ENCODE results near the gene SCNM1. TPM values are rescaled to one million over a fixed set of nuclear protein-coding genes. Genes with fewer than 3 reads are reported as not detected.
"Not testable (repeated sequence)": the region's sequence is repeated elsewhere in the genome, so short reads cannot be mapped to it uniquely, and the experiment has no call there.

SCNM1 gene
- total RNA-seq, 4 donors from 2014 or later = 18.7 to 32.0 (median 25.6) TPM

DNA sequence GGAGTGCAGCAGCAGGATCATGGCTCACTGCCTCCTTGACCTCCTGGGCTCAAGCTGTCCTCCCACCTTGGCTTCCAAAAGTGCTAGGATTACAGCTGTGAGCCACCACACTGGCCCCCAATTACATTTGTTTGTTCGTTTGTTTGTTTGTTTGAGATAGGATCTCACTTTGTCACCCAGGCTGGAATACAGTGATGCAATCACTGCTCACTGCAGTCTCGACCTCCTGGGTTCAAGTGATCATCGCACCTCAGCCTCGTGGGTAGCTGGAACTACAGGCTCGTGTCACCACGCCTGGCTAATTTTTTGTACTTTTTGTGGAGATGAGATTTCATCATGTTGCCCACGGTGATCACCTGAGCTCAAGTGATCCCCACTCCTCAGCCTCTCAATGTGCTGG lies 26.1 kb downstream of the SCNM1 start:
- Histone ChIP-seq H3K36me3 (no peaks in the 10 kb centered on the region), H3K27ac (no peak overlapping the region), H3K9me3 (no peaks in the 10 kb centered on the region), H3K4me1 (peaks cover 10 to 36% (median 23%) of the 10 kb centered on the region in 3 donors), H3K4me3 (no peak overlapping the region), H3K27me3 (no peaks in the 10 kb centered on the region)
- WGBS, 2 donors (ENCODE audit: low coverage in 1 of 2) = 17 to 83% methylated on average over 1 of the region's 7 CpGs
- TF ChIP-seq POLR2AphosphoS5 (IDR thresholded peaks at IDR 0.05) = no peak
- no peak for TF ChIP-seq POLR2A (IDR thresholded peaks at IDR 0.05)
- no peak for TF ChIP-seq CTCF (IDR thresholded peaks at IDR 0.05)
- TF ChIP-seq EP300 (IDR thresholded peaks at IDR 0.05) = no peak
- no peak for ATAC-seq

DNA sequence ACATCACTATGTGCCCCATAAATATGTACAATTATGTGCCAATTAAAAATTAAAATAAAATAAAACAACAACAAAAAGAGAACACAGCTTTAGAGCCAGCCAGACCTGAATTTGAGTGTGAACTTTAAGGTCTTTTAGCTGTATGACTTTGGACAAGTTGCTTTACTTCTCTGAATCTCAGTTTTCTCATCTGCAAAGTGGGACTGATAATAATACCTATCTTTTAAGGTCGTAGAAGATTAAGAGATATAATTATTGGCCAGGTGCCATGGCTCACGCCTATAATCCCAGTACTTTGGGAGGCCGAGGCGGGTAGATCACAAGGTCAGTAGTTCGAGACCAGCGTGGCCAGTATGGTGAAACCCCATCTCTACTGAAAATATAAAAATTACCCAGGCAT lies 27.4 kb downstream of the SCNM1 start:
- H3K4me1 ChIP-seq = peaks cover 2 to 32% (median 12%) of the 10 kb centered on the region in 3 donors
- H3K36me3 ChIP-seq = no peaks in the 10 kb centered on the region
- H3K27ac ChIP-seq = no peak overlapping the region
- TF ChIP-seq CTCF (IDR thresholded peaks at IDR 0.05) = no peak
- no peak for ATAC-seq
- no peaks in the 10 kb centered on the region for H3K27me3 ChIP-seq
- H3K9me3 ChIP-seq = no peaks in the 10 kb centered on the region
- 44 to 72% methylated on average over 4 to 5 of the region's 6 CpGs for WGBS, 2 donors (ENCODE audit: low coverage in 1 of 2)
- no peak overlapping the region for H3K4me3 ChIP-seq

GRCh38 chr1:151193856-151194255 lies 27.9 kb downstream of the SCNM1 start:
- Histone ChIP-seq H3K9me3 (no peaks in the 10 kb centered on the region), H3K27me3 (no peaks in the 10 kb centered on the region), H3K4me1 (peaks cover 0 to 27% (median 7%) of the 10 kb centered on the region in 3 donors), H3K4me3 (no peak overlapping the region), H3K27ac (no peak overlapping the region), H3K36me3 (no peaks in the 10 kb centered on the region)
- TF ChIP-seq POLR2A (IDR thresholded peaks at IDR 0.05) (no peak), CTCF (IDR thresholded peaks at IDR 0.05) (no peak), EP300 (IDR thresholded peaks at IDR 0.05) (no peak), POLR2AphosphoS5 (IDR thresholded peaks at IDR 0.05) (no peak)
- no peak for ATAC-seq
- 83 to 87% methylated on average over 1 of the region's 1 CpG for WGBS, 2 donors (ENCODE audit: low coverage in 1 of 2)

GRCh38 chr1:151194894-151195594 lies 29.1 kb downstream of the SCNM1 start:
- 68 to 70% methylated on average over 5 to 12 of the region's 17 CpGs for WGBS, 2 donors (ENCODE audit: low coverage in 1 of 2)
- peak; percentile 60 for TF ChIP-seq POLR2AphosphoS5 (IDR thresholded peaks at IDR 0.05)
- Histone ChIP-seq H3K4me1 (peaks cover 0 to 28% (median 4%) of the 10 kb centered on the region in 3 donors), H3K27ac (peak overlapping the region in 3 of 4 donors; percentile 29 to 93 (median 89))
- H3K36me3 ChIP-seq, H3K9me3 ChIP-seq, H3K27me3 ChIP-seq, H3K4me3 ChIP-seq: not testable (repeated sequence)
- ATAC-seq = peak; percentile 57

DNA sequence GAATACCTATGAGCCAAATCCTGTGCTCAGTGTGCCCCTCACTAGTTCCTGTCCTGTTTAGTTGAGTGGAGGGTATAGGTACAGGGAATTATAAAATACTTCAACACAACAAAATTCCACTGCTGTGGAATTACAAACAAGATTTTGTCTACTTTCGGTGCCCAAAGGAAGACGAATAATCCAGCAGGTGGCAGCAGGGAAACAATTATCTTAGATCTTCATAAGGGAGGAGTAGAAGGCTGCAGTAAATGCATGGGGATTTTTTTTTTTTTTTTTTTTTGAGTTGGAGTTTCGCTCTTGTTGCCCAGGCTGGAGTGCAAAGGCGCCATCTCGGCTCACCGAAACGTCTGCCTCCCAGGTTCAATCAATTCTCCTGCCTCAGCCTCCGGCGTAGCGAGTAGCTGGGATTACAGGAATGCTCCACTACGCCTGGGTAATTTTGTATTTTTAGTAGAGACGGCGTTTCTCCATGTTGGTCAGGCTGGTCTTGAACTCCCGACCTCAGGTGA lies 30.4 kb downstream of the SCNM1 start:
- Histone ChIP-seq H3K9me3 (no peaks in the 10 kb centered on the region), H3K27me3 (no peaks in the 10 kb centered on the region), H3K4me3 (peak overlapping the region in 1 of 2 donors; percentile 20), H3K36me3 (no peaks in the 10 kb centered on the region), H3K27ac (peak overlapping the region; percentile 38 to 93 (median 76)), H3K4me1 (peaks cover 5 to 33% (median 10%) of the 10 kb centered on the region in 3 donors)
- ATAC-seq = peak; percentile 21
- 0 to 17% methylated on average over 1 to 11 of the region's 14 CpGs for WGBS, 2 donors (ENCODE audit: low coverage in 1 of 2)
- peak in 3 of 4 experiments; percentile 69 to 76 (median 70) for TF ChIP-seq CTCF (IDR thresholded peaks at IDR 0.05)
- no peak for TF ChIP-seq POLR2A (IDR thresholded peaks at IDR 0.05)

Measured in gastroesophageal sphincter (tissue), 4 donors.